Panc1 (cell line): ENCODE data around the gene ARHGAP32. TPM values are rescaled to one million over a fixed set of nuclear protein-coding genes. Genes with fewer than 3 reads are reported as not detected.
"Not testable (repeated sequence)": the region's sequence is repeated elsewhere in the genome, so short reads cannot be mapped to it uniquely, and the experiment has no call there.

Experiments used
- ATAC-seq: fragments of 200-7000 bp; cut with Tn5 transposase; 2 replicates; pipeline ENCODE4 v1.9.1; 2020; ENCODE audit warnings: mild to moderate bottlenecking, moderate library complexity
- BruUV-seq: library from RNA; stranded (reverse); fragments of 400-500 nt; replicated peaks from 2 replicates; lab custom pipeline; 2021; lab: Mats Ljungman, UMichigan
- CTCF ChIA-PET: fragments of 300-600 bp; sonication (Branson Sonifier 250); formaldehyde crosslinking; loops from one replicate; lab custom pipeline; 2022; ENCODE audit warnings: antibody characterized with exemption; lab: Charles Lee
- POLR2A ChIA-PET: fragments of 300-600 bp; sonication (Branson Sonifier 250); formaldehyde crosslinking; loops from one replicate; lab custom pipeline; 2022; ENCODE audit warnings: antibody characterized with exemption; lab: Charles Lee
- DNase-seq: peaks from one replicate; pipeline ENCODE4 v3.0.0-alpha.2; 2010; ENCODE audit warnings: low read depth, low spot score
- H3K27ac ChIP-seq: 2 replicates; pipeline ENCODE4 v1.5.1; 2011; ENCODE audit warnings: mild to moderate bottlenecking, low read length, inconsistent platforms
- H3K27me3 ChIP-seq: fragments of 200-500 bp; sonication (Bioruptor generic); 2 replicates; pipeline ENCODE4 v1.6.0; 2014; ENCODE audit warnings: low read length, inconsistent platforms; ENCODE audit not compliant: control insufficient read depth, insufficient read depth
- H3K36me3 ChIP-seq: fragments of 200-500 bp; sonication (Bioruptor generic); 2 replicates; pipeline ENCODE4 v1.5.1; 2014; ENCODE audit warnings: inconsistent platforms, mild to moderate bottlenecking, low read length, moderate library complexity; ENCODE audit not compliant: control insufficient read depth, insufficient read depth
- H3K4me1 ChIP-seq: 2 replicates; pipeline ENCODE4 v1.5.1; 2011; ENCODE audit warnings: inconsistent platforms, mild to moderate bottlenecking, low read length, moderate library complexity; ENCODE audit not compliant: control insufficient read depth, insufficient read depth
- H3K4me3 ChIP-seq, 2 experiments: 2 replicates each; pipeline ENCODE4 v1.5.1; 2011 to 2012; ENCODE audit warnings: low read depth in 2 of 2, low read length in 2 of 2, mild to moderate bottlenecking in 2 of 2, inconsistent platforms in 1 of 2, moderate library complexity in 1 of 2
- H3K9me3 ChIP-seq: fragments of 200-500 bp; sonication (Bioruptor generic); 2 replicates; pipeline ENCODE4 v1.5.1; 2014; ENCODE audit warnings: low read depth, mild to moderate bottlenecking, inconsistent platforms, low read length, moderate library complexity; ENCODE audit not compliant: control insufficient read depth, insufficient read depth
- POLR2AphosphoS5 ChIP-seq: IDR thresholded peaks from 2 replicates; pipeline ENCODE4 v1.6.1; 2012; ENCODE audit warnings: mild to moderate bottlenecking, low read depth, low read length, moderate library complexity
- SIN3A ChIP-seq: IDR thresholded peaks from 2 replicates; pipeline ENCODE4 v1.6.1; 2012; ENCODE audit warnings: low read depth, mild to moderate bottlenecking, low read length, moderate library complexity, borderline replicate concordance; ENCODE audit not compliant: insufficient read depth
- TCF7L2 ChIP-seq: IDR thresholded peaks from 2 replicates; pipeline ENCODE4 v1.6.1; 2011; ENCODE audit warnings: mild to moderate bottlenecking, low read depth, low read length, inconsistent platforms
- in situ Hi-C: cut with HindIII; loops from 2 replicates; pipeline ENCODE4 v1.10.0; 2016; ENCODE audit warnings: low sequenced_read_pairs, low pct_unique_long_range_greater_than_20kb
- intact Hi-C: fragments of 100-400 bp; cut with micrococcal nuclease; formaldehyde crosslinking; loops from one replicate; pipeline ENCODE4 v1.10.0; 2022; ENCODE audit not compliant: unreplicated experiment
- total RNA-seq: library from RNA; stranded (reverse); gene quantifications from one replicate; pipeline ENCODE4 v1.2.1, GENCODE V29; 2021; ENCODE audit not compliant: unreplicated experiment
- TF ChIP-seq, protein P1 (sequence below): fragments of 450-650 bp; IDR thresholded peaks from 2 replicates; pipeline ENCODE4 v1.5.1; 2017; ENCODE audit warnings: mild to moderate bottlenecking
- TF ChIP-seq, protein P2 (sequence below), 2 experiments: IDR thresholded peaks; 2 replicates each; pipeline ENCODE4 v1.6.1; 2011 to 2012; ENCODE audit warnings: low read depth in 2 of 2, control low read depth in 1 of 2, low read length in 1 of 2, mild to moderate bottlenecking in 1 of 2, moderate library complexity in 1 of 2; ENCODE audit not compliant: insufficient read depth in 1 of 2

Gene ARHGAP32
- total RNA-seq, 1 experiment from 2014 or later = 44.6 TPM

DNA sequence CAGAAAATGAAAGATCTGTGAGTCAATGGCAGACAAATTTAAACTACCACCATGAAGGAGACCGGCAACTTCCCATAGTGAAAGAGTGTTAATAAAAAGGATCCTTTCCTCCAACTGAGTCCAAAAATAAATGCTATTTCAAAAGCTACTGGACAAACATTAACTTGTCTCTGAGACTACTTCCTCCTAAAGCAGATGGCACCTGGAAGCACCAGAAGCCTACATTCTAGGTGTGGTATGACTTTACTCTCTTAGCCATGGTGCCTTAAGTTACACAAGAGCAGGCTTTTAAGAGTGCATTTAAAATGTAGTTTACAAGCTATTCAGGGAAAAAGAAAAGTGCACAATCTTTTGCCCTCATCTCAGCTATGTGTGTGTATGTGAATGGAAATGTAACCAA, 2.5 kb downstream of the ARHGAP32 start:
- DNase-seq = peak; percentile 15
- Histone ChIP-seq H3K27me3 (no peaks in the 10 kb centered on the region), H3K36me3 (no peaks in the 10 kb centered on the region), H3K9me3 (peaks cover 9% of the 10 kb centered on the region; the same call in 1 of the 2 replicates), H3K27ac (peak overlapping the region; percentile 93), H3K4me3 (peak overlapping the region; percentile 22 to 40; a peak in 3 of 4 replicates), H3K4me1 (peaks cover 43% of the 10 kb centered on the region)
- intact Hi-C loops = loop anchor here (5.0 to 10.0 kb wide), 2 partner anchors 45 to 72 kb away; no protein-coding TSS in a partner anchor
- POLR2A ChIA-PET = interaction anchor here (0.6 kb wide), 1 partner anchor 44 kb away, joined by 3 read pairs; no protein-coding TSS in a partner anchor
- in situ Hi-C loops = no loop called here
- TF ChIP-seq, protein P1, sequence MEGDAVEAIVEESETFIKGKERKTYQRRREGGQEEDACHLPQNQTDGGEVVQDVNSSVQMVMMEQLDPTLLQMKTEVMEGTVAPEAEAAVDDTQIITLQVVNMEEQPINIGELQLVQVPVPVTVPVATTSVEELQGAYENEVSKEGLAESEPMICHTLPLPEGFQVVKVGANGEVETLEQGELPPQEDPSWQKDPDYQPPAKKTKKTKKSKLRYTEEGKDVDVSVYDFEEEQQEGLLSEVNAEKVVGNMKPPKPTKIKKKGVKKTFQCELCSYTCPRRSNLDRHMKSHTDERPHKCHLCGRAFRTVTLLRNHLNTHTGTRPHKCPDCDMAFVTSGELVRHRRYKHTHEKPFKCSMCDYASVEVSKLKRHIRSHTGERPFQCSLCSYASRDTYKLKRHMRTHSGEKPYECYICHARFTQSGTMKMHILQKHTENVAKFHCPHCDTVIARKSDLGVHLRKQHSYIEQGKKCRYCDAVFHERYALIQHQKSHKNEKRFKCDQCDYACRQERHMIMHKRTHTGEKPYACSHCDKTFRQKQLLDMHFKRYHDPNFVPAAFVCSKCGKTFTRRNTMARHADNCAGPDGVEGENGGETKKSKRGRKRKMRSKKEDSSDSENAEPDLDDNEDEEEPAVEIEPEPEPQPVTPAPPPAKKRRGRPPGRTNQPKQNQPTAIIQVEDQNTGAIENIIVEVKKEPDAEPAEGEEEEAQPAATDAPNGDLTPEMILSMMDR = no peak
- TF ChIP-seq, protein P2, sequence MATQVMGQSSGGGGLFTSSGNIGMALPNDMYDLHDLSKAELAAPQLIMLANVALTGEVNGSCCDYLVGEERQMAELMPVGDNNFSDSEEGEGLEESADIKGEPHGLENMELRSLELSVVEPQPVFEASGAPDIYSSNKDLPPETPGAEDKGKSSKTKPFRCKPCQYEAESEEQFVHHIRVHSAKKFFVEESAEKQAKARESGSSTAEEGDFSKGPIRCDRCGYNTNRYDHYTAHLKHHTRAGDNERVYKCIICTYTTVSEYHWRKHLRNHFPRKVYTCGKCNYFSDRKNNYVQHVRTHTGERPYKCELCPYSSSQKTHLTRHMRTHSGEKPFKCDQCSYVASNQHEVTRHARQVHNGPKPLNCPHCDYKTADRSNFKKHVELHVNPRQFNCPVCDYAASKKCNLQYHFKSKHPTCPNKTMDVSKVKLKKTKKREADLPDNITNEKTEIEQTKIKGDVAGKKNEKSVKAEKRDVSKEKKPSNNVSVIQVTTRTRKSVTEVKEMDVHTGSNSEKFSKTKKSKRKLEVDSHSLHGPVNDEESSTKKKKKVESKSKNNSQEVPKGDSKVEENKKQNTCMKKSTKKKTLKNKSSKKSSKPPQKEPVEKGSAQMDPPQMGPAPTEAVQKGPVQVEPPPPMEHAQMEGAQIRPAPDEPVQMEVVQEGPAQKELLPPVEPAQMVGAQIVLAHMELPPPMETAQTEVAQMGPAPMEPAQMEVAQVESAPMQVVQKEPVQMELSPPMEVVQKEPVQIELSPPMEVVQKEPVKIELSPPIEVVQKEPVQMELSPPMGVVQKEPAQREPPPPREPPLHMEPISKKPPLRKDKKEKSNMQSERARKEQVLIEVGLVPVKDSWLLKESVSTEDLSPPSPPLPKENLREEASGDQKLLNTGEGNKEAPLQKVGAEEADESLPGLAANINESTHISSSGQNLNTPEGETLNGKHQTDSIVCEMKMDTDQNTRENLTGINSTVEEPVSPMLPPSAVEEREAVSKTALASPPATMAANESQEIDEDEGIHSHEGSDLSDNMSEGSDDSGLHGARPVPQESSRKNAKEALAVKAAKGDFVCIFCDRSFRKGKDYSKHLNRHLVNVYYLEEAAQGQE (IDR thresholded peaks at IDR 0.05; ENCODE audit: insufficient read depth in 1 of 2, low read depth in 2 of 2, low read length in 1 of 2) = no peak
- TF ChIP-seq SIN3A (no peak), TCF7L2 (no peak), POLR2AphosphoS5 (no peak)
- ATAC-seq = peak; percentile 15; the same call in 1 of the 2 replicates
- CTCF ChIA-PET = no interaction called here
- no TSS peak for BruUV-seq

DNA sequence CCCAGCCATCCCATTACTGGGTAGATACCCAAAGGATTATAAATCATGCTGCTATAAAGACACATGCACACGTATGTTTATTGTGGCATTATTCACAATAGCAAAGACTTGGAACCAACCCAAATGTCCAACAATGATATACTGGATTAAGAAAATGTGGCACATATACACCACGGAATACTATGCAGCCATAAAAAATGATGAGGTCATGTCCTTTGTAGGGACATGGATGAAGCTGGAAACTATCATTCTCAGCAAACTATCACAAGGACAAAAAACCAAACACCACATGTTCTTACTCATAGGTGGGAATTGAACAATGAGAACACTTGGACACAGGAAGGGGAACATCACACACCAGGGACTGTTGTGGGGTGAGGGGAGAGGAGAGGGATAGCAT, 7.0 kb downstream of the ARHGAP32 start:
- H3K27me3 ChIP-seq, in situ Hi-C loops, POLR2A ChIA-PET: not testable (repeated sequence)

DNA sequence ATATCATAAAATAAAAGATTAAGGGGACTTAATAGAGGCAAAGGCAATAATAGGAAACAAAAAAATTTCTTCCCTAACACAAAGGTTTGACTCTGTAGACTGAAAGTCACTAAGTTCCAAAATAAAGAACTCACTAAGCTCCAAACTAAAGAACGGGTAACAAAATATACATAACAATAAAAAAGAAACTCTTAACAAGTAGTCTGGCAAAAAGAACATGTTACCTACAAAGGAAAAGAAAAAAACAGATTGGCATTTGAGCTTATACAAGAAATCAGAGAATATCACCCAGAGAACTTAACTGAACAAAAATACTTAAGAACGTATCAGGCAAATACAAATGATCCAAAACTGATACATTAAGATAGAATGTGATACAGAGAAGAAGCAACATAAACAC, 7.5 kb downstream of the ARHGAP32 start:
- ATAC-seq (no peak), DNase-seq (no peak)
- Histone ChIP-seq H3K27ac (no peak overlapping the region), H3K27me3 (no peaks in the 10 kb centered on the region), H3K9me3 (peaks cover 21% of the 10 kb centered on the region; the same call in 1 of the 2 replicates), H3K4me1 (peaks cover 13% of the 10 kb centered on the region), H3K36me3 (no peaks in the 10 kb centered on the region), H3K4me3 (no peak overlapping the region)
- ChIA-PET POLR2A (no interaction called here), CTCF (no interaction called here)
- no peak for TF ChIP-seq TCF7L2
- TF ChIP-seq POLR2AphosphoS5 = no peak
- TF ChIP-seq, protein P1 = no peak
- no peak for TF ChIP-seq SIN3A
- TF ChIP-seq, protein P2 (IDR thresholded peaks at IDR 0.05; ENCODE audit: insufficient read depth in 1 of 2, low read depth in 2 of 2, low read length in 1 of 2) = no peak
- intact Hi-C loops = no loop called here
- no TSS peak for BruUV-seq
- in situ Hi-C loops = no loop called here

More for the DNA sequence above, 7.0 kb downstream of the ARHGAP32 start:
- H3K4me3 ChIP-seq, ATAC-seq, CTCF ChIA-PET, DNase-seq, H3K27ac ChIP-seq, BruUV-seq, intact Hi-C loops, H3K36me3 ChIP-seq: not testable (repeated sequence)
- peaks cover 19% of the 10 kb centered on the region; the same call in 1 of the 2 replicates for H3K9me3 ChIP-seq
- peaks cover 17% of the 10 kb centered on the region for H3K4me1 ChIP-seq
